ENCODE results near the gene FBXL13. TPM values are rescaled to one million over a fixed set of nuclear protein-coding genes. Genes with fewer than 3 reads are reported as not detected.

FBXL13 gene
- polyA plus RNA-seq, 1 of the 3 experiments (the other 2 are of a cell fraction): 1.1 TPM

- ChIA-PET POLR2A (no interaction called here), CTCF (interaction anchor here (0.6 to 1.3 kb wide), 2 partner anchors 14 to 17 kb away, joined by 3 to 4 read pairs; no protein-coding TSS in a partner anchor)
- H3K9me2 ChIP-seq: no peaks in the 10 kb centered on the region
- no peak overlapping the region for H3K9ac ChIP-seq
- no peak overlapping the region; the same call in 1 of the 2 replicates for H3K4me2 ChIP-seq
- H3K4me1 ChIP-seq (ENCODE audit: control insufficient read depth in 1 of 2, insufficient read depth in 2 of 2, low read depth in 1 of 2, low read length in 1 of 2): peaks cover 11 to 17% of the 10 kb centered on the region in 2 experiments; a peak in 3 of 4 replicates
- H3K9me3 ChIP-seq: no peaks in the 10 kb centered on the region
- no peaks in the 10 kb centered on the region for H3K27me3 ChIP-seq (ENCODE audit: insufficient read depth)
- 20% methylated on average over 5 of the region's 5 CpGs for WGBS (ENCODE audit: low lambda C conversion rate)
- no peak overlapping the region for H3K4me3 ChIP-seq (ENCODE audit: low read depth in 2 of 2, low read length in 1 of 2)
- DNase-seq: peak; percentile 55
- peaks cover 6% of the 10 kb centered on the region for H3F3A ChIP-seq (replicated peaks; ENCODE audit: insufficient read depth)
- no peaks in the 10 kb centered on the region for H3K36me3 ChIP-seq (replicated peaks in 1 of 2; ENCODE audit: control insufficient read depth in 1 of 2, insufficient read depth in 2 of 2, low read length in 1 of 2)
- no peak for TF ChIP-seq TAF1 (IDR thresholded peaks at IDR 0.05; ENCODE audit: borderline replicate concordance, low read depth, low read length)
- TF ChIP-seq ELF1 (IDR thresholded peaks at IDR 0.05): no peak
- TF ChIP-seq GATA2 (CRISPR knock-in tag; IDR thresholded peaks at IDR 0.05): peak; percentile 31; the same call in 1 of the 2 replicates
- TF ChIP-seq PBX3 (IDR thresholded peaks at IDR 0.05): peak; percentile 40; the same call in 1 of the 2 replicates
- TF ChIP-seq SIN3A (IDR thresholded peaks at IDR 0.05; ENCODE audit: borderline replicate concordance, low read depth, low read length): no peak
- no peak for TF ChIP-seq EZH2phosphoT487 (IDR thresholded peaks at IDR 0.05; ENCODE audit: borderline replicate concordance, low read depth)
- no peak for TF ChIP-seq MEF2A (IDR thresholded peaks at IDR 0.05; ENCODE audit: borderline replicate concordance, low read depth)
- TF ChIP-seq CTCF (IDR thresholded peaks at IDR 0.05): no peak
- no peak for TF ChIP-seq TEAD4 (IDR thresholded peaks at IDR 0.05; ENCODE audit: borderline replicate concordance, insufficient read depth)
- peak; percentile 11 for TF ChIP-seq CHD2 (IDR thresholded peaks at IDR 0.05; ENCODE audit: low read length, partially characterized antibody)
- TF ChIP-seq FOSL2 (IDR thresholded peaks at IDR 0.05; ENCODE audit: borderline replicate concordance, low read depth): 0 out of 2 replicates have a peak, but pooled peaks have one; percentile 8
- TF ChIP-seq FOXM1 (IDR thresholded peaks at IDR 0.05; ENCODE audit: low read depth): no peak
- peak; percentile 27; the same call in 1 of the 2 replicates for TF ChIP-seq RXRA (IDR thresholded peaks at IDR 0.05; ENCODE audit: borderline replicate concordance, low read depth)
- no peak for TF ChIP-seq RAD21 (IDR thresholded peaks at IDR 0.05; ENCODE audit: low read length)
- TF ChIP-seq EP300 (IDR thresholded peaks at IDR 0.05; ENCODE audit: borderline replicate concordance in 1 of 2, low read depth in 1 of 2, low read length in 1 of 2): 0 out of 4 replicates have a peak, but pooled peaks of 1 of the 2 experiments have one; percentile 10
- peak; percentile 42 for TF ChIP-seq TCF12 (IDR thresholded peaks at IDR 0.05)
- peak; percentile 21; the same call in 1 of the 2 replicates for TF ChIP-seq RCOR1 (IDR thresholded peaks at IDR 0.05; ENCODE audit: low read length)
- no peak for TF ChIP-seq POLR2AphosphoS5 (IDR thresholded peaks at IDR 0.05; ENCODE audit: low read depth, low read length)
- peak overlapping the region; percentile 42 to 62 for H3K27ac ChIP-seq (ENCODE audit: low read depth in 2 of 2, low read length in 1 of 2)
- no peaks in the 10 kb centered on the region for H3K79me2 ChIP-seq (ENCODE audit: insufficient read depth)
- H4K20me1 ChIP-seq (ENCODE audit: insufficient read depth): no peaks in the 10 kb centered on the region
- H2AFZ ChIP-seq (ENCODE audit: low read depth): peak overlapping the region; percentile 1; the same call in 1 of the 2 replicates
Observed at GRCh38 chr7:102925976-102926782, 148.4 kb downstream of the FBXL13 start.
